Thymus (tissue), 11 donors: ENCODE results near the gene CNTN1. TPM values are rescaled to one million over a fixed set of nuclear protein-coding genes. Genes with fewer than 3 reads are reported as not detected.

ENCODE experiments used
- DNase-seq, 9 donors: peaks; one replicate each; pipeline ENCODE4 v3.0.0-alpha.2; 2013; ENCODE audit warnings: low spot score in 9 of 9, low read depth in 6 of 9, missing footprints in 1 of 9
- H3K27ac ChIP-seq, 2 donors: one replicate each; pipeline ENCODE4 v1.5.1; 2013; ENCODE audit warnings: control low read depth in 1 of 2, low read depth in 1 of 2, low read length in 1 of 2, mild to moderate bottlenecking in 1 of 2, moderate library complexity in 1 of 2
- H3K27me3 ChIP-seq, 2 donors: one replicate each; pipeline ENCODE4 v1.5.1; 2013; ENCODE audit warnings: low read length in 1 of 2; ENCODE audit not compliant: control insufficient read depth in 2 of 2, insufficient read depth in 1 of 2
- H3K36me3 ChIP-seq, 2 donors: one replicate each; pipeline ENCODE4 v1.5.1; 2013; ENCODE audit warnings: low read length in 1 of 2, mild to moderate bottlenecking in 1 of 2, moderate library complexity in 1 of 2; ENCODE audit not compliant: control insufficient read depth in 2 of 2, insufficient read depth in 2 of 2
- H3K4me1 ChIP-seq, 2 donors: one replicate each; pipeline ENCODE4 v1.5.1; 2013; ENCODE audit warnings: low read length in 2 of 2; ENCODE audit not compliant: control insufficient read depth in 2 of 2, insufficient read depth in 2 of 2
- H3K4me3 ChIP-seq, 2 donors: one replicate each; pipeline ENCODE4 v1.5.1; 2013; ENCODE audit warnings: low read length in 2 of 2, control low read depth in 1 of 2, mild to moderate bottlenecking in 1 of 2
- H3K9me3 ChIP-seq, 2 donors: one replicate each; pipeline ENCODE4 v1.5.1; 2013; ENCODE audit warnings: low read length in 1 of 2, mild to moderate bottlenecking in 1 of 2; ENCODE audit not compliant: control insufficient read depth in 2 of 2, insufficient read depth in 1 of 2
- WGBS: extraction: QIAGEN DNeasy Blood & Tissue Kit; methylation state at CpG from one replicate; pipeline ENCODE4 v1.1.7; 2013; 5-methylcytosine and 5-hydroxymethylcytosine counted together
- polyA plus RNA-seq: library from polyadenylated mRNA; stranded (reverse); fragments of 200-250 nt; gene quantifications from one replicate; pipeline ENCODE4 v1.2.3, GENCODE V29; 2013
- total RNA-seq: library from RNA; stranded (reverse); fragments of 120-200 nt; gene quantifications from one replicate; pipeline ENCODE4 v1.2.4, GENCODE V29; 2013
- donor health status: healthy.

Gene CNTN1
- total and polyA plus RNA-seq, 2 donors: 0.27 to 5.6 TPM

DNA sequence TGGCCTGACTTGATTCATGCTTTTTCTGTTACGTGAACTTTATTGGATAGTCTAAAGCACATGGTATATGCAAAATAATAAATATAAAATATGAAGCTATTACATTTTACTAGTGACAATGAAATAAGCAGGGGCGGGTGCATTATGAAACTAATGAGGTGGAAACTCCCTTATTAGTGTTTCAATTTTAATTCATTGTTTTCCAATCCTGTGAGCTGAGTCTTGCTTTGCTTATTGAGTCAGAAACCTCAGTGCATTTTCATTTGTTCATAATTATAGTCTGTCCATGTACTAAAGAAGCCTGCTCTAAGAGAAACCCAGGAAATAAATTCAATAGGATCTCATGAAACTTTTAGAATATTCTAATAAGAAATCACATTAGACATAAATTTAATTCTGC lies 78.5 kb downstream of the CNTN1 start:
- H3K27ac ChIP-seq: no peak overlapping the region
- H3K4me3 ChIP-seq: no peak overlapping the region
- H3K27me3 ChIP-seq: no peaks in the 10 kb centered on the region
- H3K36me3 ChIP-seq: no peaks in the 10 kb centered on the region
- H3K9me3 ChIP-seq: no peaks in the 10 kb centered on the region
- WGBS: 67% methylated on average over 2 of the region's 2 CpGs
- no peaks in the 10 kb centered on the region for H3K4me1 ChIP-seq
- no peak for DNase-seq

DNA sequence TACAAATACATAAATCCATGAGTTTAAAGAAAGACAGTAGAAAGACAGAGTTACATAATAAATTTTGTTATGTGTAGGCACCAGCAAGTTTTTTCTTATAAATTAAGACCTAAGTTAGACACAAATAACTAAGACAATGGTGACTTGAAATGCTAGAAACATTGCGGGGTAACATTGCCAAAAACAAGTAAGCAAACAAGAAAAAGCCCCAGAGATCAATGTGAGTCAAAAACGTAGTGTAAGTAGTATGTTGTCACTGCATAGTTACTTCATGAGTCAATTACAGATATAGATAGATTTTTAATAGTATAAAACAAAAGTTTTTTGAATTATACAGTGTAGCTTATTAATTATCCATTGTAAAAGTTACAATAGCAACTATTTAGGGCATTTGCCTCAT lies 83.4 kb downstream of the CNTN1 start:
- H3K4me1 ChIP-seq: no peaks in the 10 kb centered on the region
- no peak overlapping the region for H3K27ac ChIP-seq
- 86% methylated on average over 2 of the region's 2 CpGs for WGBS
- no peaks in the 10 kb centered on the region for H3K36me3 ChIP-seq
- no peak overlapping the region for H3K4me3 ChIP-seq
- DNase-seq: no peak
- H3K9me3 ChIP-seq: no peaks in the 10 kb centered on the region
- no peaks in the 10 kb centered on the region for H3K27me3 ChIP-seq

GRCh38 chr12:40784102-40784501 lies 91.9 kb downstream of the CNTN1 start:
- no peaks in the 10 kb centered on the region for H3K27me3 ChIP-seq
- H3K27ac ChIP-seq: no peak overlapping the region
- WGBS: 93% methylated on average over 2 of the region's 2 CpGs
- no peaks in the 10 kb centered on the region for H3K4me1 ChIP-seq
- H3K4me3 ChIP-seq: no peak overlapping the region
- H3K36me3 ChIP-seq: no peaks in the 10 kb centered on the region
- DNase-seq: no peak
- H3K9me3 ChIP-seq: no peaks in the 10 kb centered on the region

DNA sequence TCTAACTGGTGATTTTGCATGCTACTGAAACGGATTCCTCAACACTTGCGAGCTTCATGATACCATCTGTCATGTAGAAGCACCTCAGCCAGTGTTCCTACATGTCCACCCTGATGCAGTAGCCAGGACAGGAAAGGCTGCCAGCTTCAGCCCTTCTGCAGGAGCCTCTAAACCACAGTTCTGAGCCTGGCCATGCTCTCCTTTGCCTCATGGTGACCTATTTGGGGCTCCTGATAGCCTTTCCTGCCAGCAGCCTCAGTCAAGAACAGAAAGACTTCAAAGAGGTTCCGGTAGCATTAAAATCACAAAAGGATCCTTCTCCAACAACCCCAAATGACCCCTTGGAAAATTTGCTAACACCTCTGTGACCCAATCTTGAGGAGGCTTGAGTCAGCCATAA lies 96.0 kb downstream of the CNTN1 start:
- Histone ChIP-seq H3K9me3 (no peaks in the 10 kb centered on the region), H3K27ac (no peak overlapping the region), H3K36me3 (no peaks in the 10 kb centered on the region), H3K4me1 (no peaks in the 10 kb centered on the region), H3K27me3 (no peaks in the 10 kb centered on the region), H3K4me3 (no peak overlapping the region)
- 92% methylated on average over 3 of the region's 3 CpGs for WGBS
- DNase-seq: no peak

- H3K27me3 ChIP-seq: no peaks in the 10 kb centered on the region
- no peaks in the 10 kb centered on the region for H3K4me1 ChIP-seq
- no peak overlapping the region for H3K4me3 ChIP-seq
- H3K27ac ChIP-seq: no peak overlapping the region
- no peaks in the 10 kb centered on the region for H3K9me3 ChIP-seq
- no peaks in the 10 kb centered on the region for H3K36me3 ChIP-seq
- WGBS: 71% methylated on average over 5 of the region's 5 CpGs
- DNase-seq: no peak
Observed at GRCh38 chr12:40792792-40793386, 100.7 kb downstream of the CNTN1 start.

- Histone ChIP-seq H3K4me1 (no peaks in the 10 kb centered on the region), H3K9me3 (no peaks in the 10 kb centered on the region), H3K4me3 (no peak overlapping the region), H3K27me3 (no peaks in the 10 kb centered on the region), H3K36me3 (no peaks in the 10 kb centered on the region), H3K27ac (no peak overlapping the region)
- 89% methylated on average over 1 of the region's 1 CpG for WGBS
- DNase-seq: no peak
Observed at GRCh38 chr12:40793471-40793870, 101.2 kb downstream of the CNTN1 start.

GRCh38 chr12:40794087-40794486 lies 101.8 kb downstream of the CNTN1 start:
- Histone ChIP-seq H3K4me1 (no peaks in the 10 kb centered on the region), H3K9me3 (no peaks in the 10 kb centered on the region), H3K27me3 (no peaks in the 10 kb centered on the region), H3K4me3 (no peak overlapping the region), H3K36me3 (no peaks in the 10 kb centered on the region), H3K27ac (no peak overlapping the region)
- DNase-seq: no peak

DNA sequence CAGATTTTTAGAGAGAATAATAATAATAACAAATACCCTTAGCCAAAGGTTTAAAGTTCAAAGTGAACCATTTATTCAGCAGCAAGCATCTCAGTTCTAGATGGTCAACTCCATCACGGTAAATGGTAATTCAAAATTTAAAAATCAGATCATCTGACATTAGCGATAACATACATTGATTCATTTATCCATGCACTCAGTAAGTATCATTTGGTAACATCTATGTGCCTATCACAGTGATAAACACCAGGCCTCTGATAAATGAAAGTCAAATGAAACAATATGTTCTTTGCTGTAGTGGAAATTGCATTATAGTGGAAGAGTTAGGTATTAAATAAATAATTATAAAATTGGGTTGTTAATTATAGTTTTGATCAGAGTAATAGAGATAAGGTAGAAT lies 108.8 kb downstream of the CNTN1 start:
- Histone ChIP-seq H3K4me1 (no peaks in the 10 kb centered on the region), H3K9me3 (no peaks in the 10 kb centered on the region), H3K36me3 (no peaks in the 10 kb centered on the region), H3K27me3 (no peaks in the 10 kb centered on the region), H3K4me3 (no peak overlapping the region), H3K27ac (no peak overlapping the region)
- WGBS: 96% methylated on average over 2 of the region's 2 CpGs
- DNase-seq: no peak

DNA sequence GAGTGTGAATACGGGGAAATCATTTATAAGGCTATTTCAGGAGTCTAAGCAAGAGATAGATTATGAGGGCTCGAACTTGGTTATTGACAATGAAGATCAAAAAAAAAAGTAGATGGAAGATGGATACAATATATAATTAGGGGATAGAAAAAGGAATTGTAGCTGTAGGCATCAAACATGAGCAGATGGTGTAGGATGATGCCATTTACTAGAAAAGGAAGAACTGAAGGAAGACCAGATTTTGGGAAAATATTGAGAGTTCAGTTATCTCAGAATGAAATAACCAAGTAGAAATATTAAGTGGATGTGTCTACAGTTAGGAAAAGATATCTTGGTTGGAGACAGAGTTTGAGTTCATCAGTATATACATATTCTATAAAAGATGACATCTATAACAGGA lies 109.6 kb downstream of the CNTN1 start:
- H3K4me1 ChIP-seq: no peaks in the 10 kb centered on the region
- no peaks in the 10 kb centered on the region for H3K9me3 ChIP-seq
- H3K27ac ChIP-seq: no peak overlapping the region
- no peak for DNase-seq
- H3K4me3 ChIP-seq: no peak overlapping the region
- WGBS: 92% methylated on average over 2 of the region's 2 CpGs
- no peaks in the 10 kb centered on the region for H3K27me3 ChIP-seq
- no peaks in the 10 kb centered on the region for H3K36me3 ChIP-seq

DNA sequence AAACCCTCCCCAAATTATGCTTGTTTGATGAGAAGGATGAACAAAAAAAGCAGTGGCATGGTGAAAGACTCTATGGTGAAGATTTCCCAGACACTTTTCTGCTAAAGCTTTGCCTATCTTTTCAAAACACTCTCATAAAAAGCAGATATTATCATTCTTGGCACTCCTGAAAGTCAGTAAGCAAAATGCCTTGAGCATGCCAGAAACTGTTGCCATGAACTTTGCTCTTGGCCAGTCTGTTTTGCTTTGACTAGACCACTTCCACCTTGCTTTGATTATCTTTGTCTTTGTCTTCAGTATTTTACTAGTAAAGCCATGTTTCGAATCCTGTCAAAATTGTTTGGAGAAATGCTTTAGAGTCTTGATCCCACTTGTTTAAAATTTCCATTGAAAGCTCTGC lies 110.4 kb downstream of the CNTN1 start:
- no peaks in the 10 kb centered on the region for H3K36me3 ChIP-seq
- H3K27ac ChIP-seq: no peak overlapping the region
- WGBS: 88% methylated on average over 1 of the region's 1 CpG
- no peaks in the 10 kb centered on the region for H3K4me1 ChIP-seq
- H3K4me3 ChIP-seq: no peak overlapping the region
- no peaks in the 10 kb centered on the region for H3K27me3 ChIP-seq
- H3K9me3 ChIP-seq: no peaks in the 10 kb centered on the region
- DNase-seq: no peak
